HG02884 (cell line): ENCODE results near the gene C1QTNF1.

Experiments used
- ATAC-seq: cut with Tn5 transposase; IDR thresholded peaks from one replicate; pipeline ENCODE4 v1.9.1; 2021; ENCODE audit warnings: mild to moderate bottlenecking, moderate library complexity; ENCODE audit not compliant: unreplicated experiment

C1QTNF1 gene, protein sequence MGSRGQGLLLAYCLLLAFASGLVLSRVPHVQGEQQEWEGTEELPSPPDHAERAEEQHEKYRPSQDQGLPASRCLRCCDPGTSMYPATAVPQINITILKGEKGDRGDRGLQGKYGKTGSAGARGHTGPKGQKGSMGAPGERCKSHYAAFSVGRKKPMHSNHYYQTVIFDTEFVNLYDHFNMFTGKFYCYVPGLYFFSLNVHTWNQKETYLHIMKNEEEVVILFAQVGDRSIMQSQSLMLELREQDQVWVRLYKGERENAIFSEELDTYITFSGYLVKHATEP

GRCh38 chr17:79023886-79024771 lies at the start of gene C1QTNF1:
Gene C1QTNF1 (plus strand): TSS chr17:79024169. CDS start chr17:79043969, 19,800 bp downstream.
- no peak for ATAC-seq

DNA sequence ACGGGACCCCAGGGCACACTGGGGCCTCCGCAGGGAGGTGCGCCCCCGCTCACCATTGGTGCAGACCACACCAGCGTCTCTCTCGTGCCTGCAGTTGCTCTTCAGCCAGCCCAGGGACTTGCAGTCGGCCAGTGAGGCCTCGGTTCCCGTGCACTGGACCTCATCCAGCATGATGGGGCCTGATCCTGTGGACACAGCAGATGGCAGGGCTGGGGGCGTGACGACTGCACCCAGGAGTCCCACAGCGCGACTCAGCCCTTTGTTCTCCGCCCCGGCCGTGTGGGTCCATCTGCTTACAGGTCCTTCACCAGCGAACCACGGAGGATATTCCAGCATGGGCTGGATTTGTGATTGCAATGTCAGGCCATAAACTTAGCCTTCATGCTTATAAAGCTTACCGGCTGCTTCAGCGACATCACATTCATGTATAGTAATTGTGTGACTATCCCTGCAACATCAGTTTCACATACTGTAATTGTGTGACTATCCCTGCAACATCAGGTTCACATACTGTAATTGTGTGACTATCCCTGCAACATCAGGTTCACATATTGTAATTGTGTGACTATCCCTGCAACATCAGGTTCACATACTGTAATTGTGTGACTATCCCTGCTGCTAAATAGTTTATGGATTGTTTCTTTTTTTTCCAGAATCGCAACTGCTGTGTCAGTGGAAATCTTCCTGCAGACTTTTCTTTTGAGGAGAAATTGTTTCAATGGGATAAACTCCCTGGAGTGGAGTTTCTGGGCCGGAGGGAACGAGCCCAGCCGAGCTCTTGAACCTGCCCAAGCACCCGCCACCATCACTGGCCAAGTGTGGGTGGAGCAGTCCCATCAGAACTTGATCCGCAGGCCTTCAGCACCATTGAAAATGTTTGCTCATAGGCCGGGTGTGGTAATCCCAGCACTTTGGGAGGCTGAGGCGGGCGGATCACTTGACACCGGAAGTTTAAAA lies 49.1 kb upstream of the C1QTNF1 start:
- ATAC-seq = no peak

- ATAC-seq = no peak
Observed at GRCh38 chr17:78976907-78977680, 46.9 kb upstream of the C1QTNF1 start.

DNA sequence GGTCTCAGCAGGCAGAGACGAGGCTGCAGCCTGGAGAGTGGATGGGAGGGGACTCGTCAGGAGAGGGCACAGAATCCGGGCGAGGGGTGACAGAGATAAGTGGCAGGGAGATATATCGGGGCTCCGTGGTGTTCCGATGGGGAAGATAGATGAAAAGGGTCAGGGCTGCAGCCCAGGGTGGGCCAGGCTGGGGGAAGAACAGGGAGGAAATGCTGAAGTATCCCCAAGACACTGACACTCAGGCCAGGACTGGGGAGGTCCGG lies 46.4 kb upstream of the C1QTNF1 start:
- ATAC-seq = no peak

DNA sequence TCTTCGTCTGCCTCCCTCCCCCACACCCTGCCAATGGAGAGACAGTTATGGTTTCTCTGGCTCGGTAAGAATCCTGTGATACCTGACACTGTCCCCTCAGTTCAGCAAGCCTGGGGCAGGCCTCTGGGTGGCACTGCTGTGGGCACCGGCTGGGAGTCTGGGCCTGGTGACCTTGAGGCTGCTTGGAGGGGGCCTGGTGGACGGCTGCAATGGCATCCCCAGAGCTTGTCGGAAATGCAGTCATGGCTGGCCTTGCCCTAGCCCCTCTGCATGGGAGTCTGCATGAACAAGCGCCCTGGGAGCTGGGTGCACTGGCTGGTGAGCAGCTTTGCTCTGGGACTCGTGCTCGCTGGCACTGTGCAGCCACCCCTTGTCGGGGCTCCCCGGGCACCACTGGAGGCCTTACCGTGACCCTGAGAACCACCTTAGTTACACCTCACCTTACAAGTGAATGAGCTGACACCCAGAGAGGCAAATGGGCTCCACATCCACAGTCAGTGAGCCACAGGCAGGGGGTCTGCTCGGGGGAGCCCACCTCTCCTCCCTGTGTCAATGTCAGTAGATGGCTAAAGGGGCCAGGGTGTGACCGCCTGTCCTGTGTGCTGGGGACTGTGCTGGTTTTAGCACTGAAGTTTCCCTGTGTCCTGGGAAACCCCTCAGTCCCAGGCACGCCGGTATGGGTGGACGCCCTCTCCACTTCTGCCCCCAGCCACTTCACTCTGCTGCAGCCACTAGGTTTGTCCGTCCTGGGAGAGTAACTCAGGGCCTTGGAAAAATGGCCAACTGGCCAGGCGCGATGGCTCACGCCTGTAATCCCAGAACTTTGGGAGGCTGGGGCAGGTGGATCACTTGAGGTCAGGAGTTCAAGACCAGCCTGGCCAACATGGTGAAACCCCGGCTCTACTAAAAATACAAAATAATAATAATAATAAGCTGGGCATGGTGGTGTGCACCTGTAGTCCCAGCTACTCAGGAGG lies 45.7 kb upstream of the C1QTNF1 start:
- no peak for ATAC-seq

DNA sequence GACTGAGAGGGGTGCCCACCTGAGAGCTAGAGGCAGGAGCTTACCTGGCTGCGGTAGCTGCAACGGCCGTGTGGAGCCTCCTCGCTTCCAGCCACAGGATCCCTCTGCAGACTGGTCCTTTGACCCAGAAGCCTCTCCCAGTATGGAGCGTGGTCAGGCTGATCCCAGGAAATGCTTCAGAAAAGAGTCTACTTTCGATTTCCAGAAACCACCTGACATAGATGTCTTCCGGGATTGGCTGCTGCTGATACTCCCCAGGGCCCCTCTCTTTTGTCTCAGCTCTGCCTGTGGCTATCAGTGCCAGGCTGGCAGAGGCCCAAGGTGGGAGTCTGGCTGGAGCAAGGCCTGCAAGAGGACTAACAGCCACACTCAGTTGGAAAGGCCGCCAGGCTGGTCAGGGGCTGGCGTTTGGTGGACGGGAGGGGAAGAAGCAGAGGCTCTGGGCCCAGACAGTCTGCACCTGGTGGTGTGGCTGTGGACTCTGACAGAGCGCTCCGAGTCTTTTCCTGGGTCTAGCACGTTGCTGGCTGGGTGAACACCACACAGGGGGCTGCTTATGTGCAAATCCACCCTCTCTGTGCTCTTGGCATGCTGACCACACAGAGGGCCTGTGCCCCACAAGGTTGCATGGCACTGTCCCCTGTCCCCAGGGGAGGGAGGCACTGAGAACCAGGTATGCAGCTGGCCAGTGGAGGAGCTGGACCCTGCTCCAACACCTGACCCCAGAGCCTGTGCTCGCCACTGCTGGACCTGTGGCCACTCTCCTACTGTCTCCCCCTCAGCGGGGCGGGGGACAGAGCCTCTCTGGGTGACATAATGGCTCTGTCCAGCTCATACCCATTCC lies 44.0 kb upstream of the C1QTNF1 start, which contains the start of gene LGALS3BP:
Gene LGALS3BP, minus strand, starts transcription at position 144 of the 844 bp plus-strand sequence. CDS start 2,732 bp downstream, outside the sequence.
- ATAC-seq = no peak

DNA sequence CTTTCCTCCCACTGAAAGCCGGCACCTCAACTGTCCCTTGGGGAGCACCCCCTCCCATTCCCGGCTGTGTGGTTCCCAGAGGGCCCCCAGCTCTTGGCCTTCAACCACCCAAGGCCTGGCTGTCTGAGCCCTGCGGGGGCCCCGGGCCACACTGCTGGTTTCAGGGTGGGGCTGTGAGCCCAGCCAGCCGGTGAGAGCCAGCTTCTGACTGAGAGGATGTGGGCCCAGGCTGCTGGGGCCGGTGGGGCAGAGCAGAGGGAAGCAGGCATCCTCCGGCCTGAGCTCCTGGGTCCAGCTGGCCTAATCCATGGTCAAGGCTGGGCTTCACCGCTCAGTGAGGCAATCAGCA lies 43.4 kb upstream of the C1QTNF1 start:
- ATAC-seq = no peak

- ATAC-seq = no peak
Observed at GRCh38 chr17:78981010-78981888, 42.7 kb upstream of the C1QTNF1 start.

DNA sequence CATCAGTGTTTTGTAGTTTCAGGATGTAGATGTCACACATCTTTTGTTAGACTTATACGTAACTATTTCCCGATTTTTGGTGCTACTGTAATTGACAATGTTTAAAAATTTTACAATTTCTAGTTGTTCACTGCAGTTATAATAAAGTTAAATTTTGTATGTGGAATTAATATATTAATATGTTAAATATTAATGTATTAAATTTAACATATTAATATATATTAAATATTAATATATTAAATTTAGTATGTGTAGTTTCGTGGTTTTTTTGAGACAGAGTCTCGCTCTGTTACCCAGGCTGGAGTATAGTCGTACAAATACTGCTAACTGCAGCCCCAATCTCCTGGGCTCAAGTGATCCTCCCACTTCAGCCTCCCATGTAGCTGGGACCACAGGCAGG lies 38.6 kb upstream of the C1QTNF1 start:
- ATAC-seq = no peak

DNA sequence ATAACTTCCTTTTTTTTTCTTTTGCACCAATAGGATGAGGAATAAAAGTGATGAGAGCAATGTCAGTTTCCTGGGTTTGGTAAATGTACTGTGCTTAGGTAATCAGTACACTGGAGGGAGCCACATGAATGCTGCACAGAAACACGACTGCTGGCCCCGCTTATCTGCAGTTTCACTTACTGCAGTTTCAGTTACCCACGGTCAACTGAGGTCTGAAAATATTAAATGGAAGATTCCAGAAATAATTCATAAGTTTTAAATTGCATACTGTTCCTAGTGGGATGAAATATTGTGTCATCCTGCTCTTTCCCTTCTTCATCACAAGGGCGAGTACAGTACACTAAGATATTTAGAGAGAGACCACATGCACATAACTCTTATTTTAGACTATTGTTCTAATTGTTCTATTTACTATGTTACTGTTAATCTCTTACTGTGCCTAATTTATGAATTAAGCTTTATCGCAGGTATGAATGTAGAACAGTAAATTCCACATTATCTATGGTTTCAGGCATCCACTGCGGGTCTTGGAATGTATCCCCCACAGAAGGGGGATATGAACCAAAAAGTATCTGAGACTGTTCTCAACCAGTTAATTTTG lies 37.8 kb upstream of the C1QTNF1 start:
- ATAC-seq = no peak

DNA sequence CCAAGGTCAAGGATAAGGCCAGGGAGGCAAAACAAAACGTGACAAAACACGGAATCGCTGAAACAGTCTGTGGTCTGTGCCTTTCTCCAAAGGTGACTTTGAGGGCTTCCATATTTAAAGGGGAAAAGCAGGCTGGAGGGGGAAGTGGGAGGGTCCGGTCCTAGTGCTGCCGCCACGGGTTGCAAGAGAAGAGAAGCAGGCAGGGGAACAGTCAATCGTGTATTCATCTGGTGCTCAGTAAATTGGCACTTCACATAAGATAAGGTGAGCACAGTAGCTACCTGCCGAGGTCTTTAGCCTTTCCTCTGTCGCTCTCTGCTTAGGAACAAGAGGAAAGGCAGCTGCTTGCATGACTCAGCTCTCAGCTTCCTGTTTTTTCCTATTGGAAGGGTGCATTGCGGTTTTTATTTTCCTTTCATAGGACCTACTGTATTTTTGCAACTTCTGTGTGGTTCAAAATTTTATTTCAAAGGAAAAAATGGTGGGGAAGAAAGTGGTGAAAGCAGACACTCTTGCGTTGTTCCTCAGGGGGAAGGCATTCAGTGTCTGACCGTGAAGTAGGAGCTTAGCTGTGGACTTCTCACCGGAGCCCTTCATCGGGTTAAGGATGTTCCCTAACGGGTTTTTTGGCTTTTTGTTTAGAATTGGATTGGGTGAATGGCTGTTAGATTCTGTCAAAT lies 37.2 kb upstream of the C1QTNF1 start:
- ATAC-seq = no peak

GRCh38 chr17:78988152-78988551 lies 35.8 kb upstream of the C1QTNF1 start:
- no peak for ATAC-seq

- no peak for ATAC-seq
Observed at GRCh38 chr17:78990349-78991016, 33.5 kb upstream of the C1QTNF1 start.

- ATAC-seq = no peak
Observed at GRCh38 chr17:78991017-78991738, 32.8 kb upstream of the C1QTNF1 start.

DNA sequence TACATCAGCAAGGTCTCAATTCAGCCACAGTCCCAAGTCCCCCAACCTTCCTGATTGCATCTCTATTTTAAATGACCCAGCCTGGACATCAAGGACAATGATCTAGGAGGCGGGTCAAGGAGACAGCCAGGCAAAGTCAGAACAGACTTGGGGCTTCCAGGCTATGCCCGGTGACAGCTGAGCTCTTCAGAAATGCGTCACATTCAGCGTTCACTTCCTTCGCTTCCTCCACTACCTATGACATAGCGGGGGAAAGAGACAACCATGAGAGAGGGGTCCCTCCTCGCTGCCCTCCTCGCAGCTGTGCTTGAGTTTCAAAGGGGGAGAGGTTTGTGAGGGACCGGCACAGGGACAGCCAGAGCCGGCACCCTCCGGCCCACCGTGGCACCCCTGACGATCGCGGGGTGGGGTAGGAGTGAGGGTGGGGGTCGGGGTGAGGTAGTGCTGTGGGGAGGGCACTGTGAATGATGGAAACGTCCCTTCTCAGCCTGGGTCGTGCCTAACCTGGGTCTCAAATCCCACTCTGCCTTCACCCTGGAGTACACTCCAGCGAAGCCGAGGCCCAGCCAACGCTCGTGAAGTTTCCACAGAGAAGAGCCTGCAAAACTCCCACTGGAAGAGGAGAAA lies 31.9 kb upstream of the C1QTNF1 start:
- ATAC-seq = no peak
